Body of pancreas (tissue), 4 donors: ENCODE results near the gene EFS. TPM values are rescaled to one million over a fixed set of nuclear protein-coding genes. Genes with fewer than 3 reads are reported as not detected.
"Not testable (repeated sequence)": the region's sequence is repeated elsewhere in the genome, so short reads cannot be mapped to it uniquely, and the experiment has no call there.

Source experiments
- ATAC-seq: fragments of 150-250 bp; one replicate; pipeline ENCODE4 v1.9.1; 2016
- DNase-seq, 4 donors: peaks; one replicate each; pipeline ENCODE4 v3.0.0-alpha.2; 2019
- H3K27ac ChIP-seq, 4 donors: fragments of 200-600 bp; sonication (generic); 1 replicate in 3 of 4; 2 replicates in 1 of 4; pipeline versions ENCODE4 v1.5.1 to v1.6.1; 2016 to 2019; ENCODE audit warnings: mild to moderate bottlenecking in 1 of 4, mixed read lengths in 1 of 4, moderate library complexity in 1 of 4
- H3K27me3 ChIP-seq, 2 donors: fragments of 200-600 bp; sonication (generic); one replicate each; pipeline ENCODE4 v1.6.0; 2016; ENCODE audit warnings: mild to moderate bottlenecking in 1 of 2
- H3K36me3 ChIP-seq, 2 donors: fragments of 200-600 bp; sonication (generic); replicated peaks in 1 of 2; 2 replicates each; pipeline ENCODE4 v1.5.1; 2016; ENCODE audit warnings: low read depth in 2 of 2; ENCODE audit not compliant: insufficient read depth in 1 of 2
- H3K4me1 ChIP-seq: fragments of 200-600 bp; sonication (generic); one replicate; pipeline ENCODE4 v1.6.0; 2016
- H3K4me3 ChIP-seq, 2 donors: fragments of 200-600 bp; sonication (generic); 1 replicate in 1 of 2; 2 replicates in 1 of 2; pipeline ENCODE4 v1.5.1; 2016 to 2019
- H3K9me3 ChIP-seq, 3 donors: fragments of 200-600 bp; sonication (generic); 1 replicate in 2 of 3; 2 replicates in 1 of 3; pipeline ENCODE4 v1.5.1; 2016
- POLR2A ChIP-seq, 3 donors: fragments of 450-650 bp; IDR thresholded peaks; one replicate each; pipeline ENCODE4 v1.6.1; 2016; ENCODE audit warnings: antibody characterized with exemption in 3 of 3, mild to moderate bottlenecking in 2 of 3
- WGBS, 2 donors: methylation state at CpG; one replicate each; pipeline ENCODE4 v1.1.5; 2017; 5-methylcytosine and 5-hydroxymethylcytosine counted together
- intact Hi-C: fragments of 100-400 bp; cut with DNase I; formaldehyde crosslinking; loops from one replicate; pipeline ENCODE4 v1.15.1; 2023
- total RNA-seq, 2 donors: library from RNA; depleted of rRNA; stranded (reverse); fragments of >200 nt; gene quantifications; one replicate each; pipeline ENCODE4 v1.1.0, GENCODE V29; 2016
- TF ChIP-seq, protein P1 (sequence below), 7 experiments: fragments of 450-650 bp in 4 of 7; fragments of 200-600 bp in 3 of 7; sonication (generic) in 3 of 7; IDR thresholded peaks; one replicate each; pipeline ENCODE4 v1.5.1; 2016 to 2019; ENCODE audit warnings: antibody characterized with exemption in 7 of 7

The EFS gene
- total RNA-seq, 2 donors from 2014 or later = 0.99 to 1.3 TPM

DNA sequence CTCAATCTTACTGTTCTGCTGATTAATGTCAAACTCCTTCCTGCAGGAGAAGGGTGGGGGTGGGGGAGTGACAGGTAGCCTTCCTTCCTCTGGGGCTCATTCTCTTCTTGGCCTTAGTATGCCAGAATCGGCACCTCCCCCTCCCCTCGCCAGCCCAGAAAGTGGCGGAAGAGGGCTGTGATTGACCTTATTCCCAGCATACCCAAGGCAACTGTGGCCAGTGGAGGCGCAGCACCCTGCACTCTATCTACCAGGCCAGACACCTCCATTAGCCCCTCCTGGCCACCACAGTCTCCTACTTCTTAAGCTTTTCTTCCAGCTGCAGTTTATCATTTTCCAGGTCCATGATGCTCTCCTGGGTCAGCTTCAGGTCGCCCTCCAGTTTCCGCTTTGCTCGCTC is 27.6 kb upstream of the EFS start:
- Histone ChIP-seq H3K4me3 (no peak overlapping the region), H3K4me1 (no peaks in the 10 kb centered on the region), H3K36me3 (no peaks in the 10 kb centered on the region), H3K9me3 (no peaks in the 10 kb centered on the region), H3K27ac (no peak overlapping the region), H3K27me3 (no peaks in the 10 kb centered on the region)
- DNase-seq = no peak
- 76 to 78% methylated on average over 7 of the region's 7 CpGs for WGBS, 2 donors
- intact Hi-C loops = no loop called here
- no peak for ATAC-seq
- TF ChIP-seq, protein P1, sequence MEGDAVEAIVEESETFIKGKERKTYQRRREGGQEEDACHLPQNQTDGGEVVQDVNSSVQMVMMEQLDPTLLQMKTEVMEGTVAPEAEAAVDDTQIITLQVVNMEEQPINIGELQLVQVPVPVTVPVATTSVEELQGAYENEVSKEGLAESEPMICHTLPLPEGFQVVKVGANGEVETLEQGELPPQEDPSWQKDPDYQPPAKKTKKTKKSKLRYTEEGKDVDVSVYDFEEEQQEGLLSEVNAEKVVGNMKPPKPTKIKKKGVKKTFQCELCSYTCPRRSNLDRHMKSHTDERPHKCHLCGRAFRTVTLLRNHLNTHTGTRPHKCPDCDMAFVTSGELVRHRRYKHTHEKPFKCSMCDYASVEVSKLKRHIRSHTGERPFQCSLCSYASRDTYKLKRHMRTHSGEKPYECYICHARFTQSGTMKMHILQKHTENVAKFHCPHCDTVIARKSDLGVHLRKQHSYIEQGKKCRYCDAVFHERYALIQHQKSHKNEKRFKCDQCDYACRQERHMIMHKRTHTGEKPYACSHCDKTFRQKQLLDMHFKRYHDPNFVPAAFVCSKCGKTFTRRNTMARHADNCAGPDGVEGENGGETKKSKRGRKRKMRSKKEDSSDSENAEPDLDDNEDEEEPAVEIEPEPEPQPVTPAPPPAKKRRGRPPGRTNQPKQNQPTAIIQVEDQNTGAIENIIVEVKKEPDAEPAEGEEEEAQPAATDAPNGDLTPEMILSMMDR (IDR thresholded peaks at IDR 0.05) = no peak
- TF ChIP-seq POLR2A (IDR thresholded peaks at IDR 0.05) = no peak

DNA sequence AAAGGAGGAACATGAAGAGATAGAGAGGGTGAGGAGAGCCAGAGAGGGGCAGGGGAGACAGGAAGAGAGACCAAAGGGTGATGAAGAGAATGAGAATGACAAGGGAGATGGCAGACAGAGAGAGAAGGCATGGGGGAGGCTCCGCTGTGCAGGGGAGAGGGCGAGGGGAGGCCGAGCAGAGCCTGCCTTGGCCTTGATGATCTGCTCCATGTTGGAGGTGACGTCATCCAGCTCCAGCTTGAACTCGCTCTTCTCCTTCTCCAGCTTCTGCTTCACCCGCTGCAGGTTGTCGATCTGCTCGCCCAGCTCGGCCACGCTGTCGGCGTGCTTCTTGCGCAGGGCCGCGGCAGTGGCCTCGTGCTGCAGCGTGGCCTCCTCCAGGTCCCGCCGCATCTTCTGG is 24.9 kb upstream of the EFS start:
- intact Hi-C loops, H3K27ac ChIP-seq, H3K27me3 ChIP-seq, DNase-seq, H3K4me3 ChIP-seq, H3K9me3 ChIP-seq, H3K36me3 ChIP-seq, ATAC-seq: not testable (repeated sequence)
- 92 to 97% methylated on average over 3 to 5 of the region's 19 CpGs for WGBS, 2 donors
- peaks cover 14% of the 10 kb centered on the region for H3K4me1 ChIP-seq

DNA sequence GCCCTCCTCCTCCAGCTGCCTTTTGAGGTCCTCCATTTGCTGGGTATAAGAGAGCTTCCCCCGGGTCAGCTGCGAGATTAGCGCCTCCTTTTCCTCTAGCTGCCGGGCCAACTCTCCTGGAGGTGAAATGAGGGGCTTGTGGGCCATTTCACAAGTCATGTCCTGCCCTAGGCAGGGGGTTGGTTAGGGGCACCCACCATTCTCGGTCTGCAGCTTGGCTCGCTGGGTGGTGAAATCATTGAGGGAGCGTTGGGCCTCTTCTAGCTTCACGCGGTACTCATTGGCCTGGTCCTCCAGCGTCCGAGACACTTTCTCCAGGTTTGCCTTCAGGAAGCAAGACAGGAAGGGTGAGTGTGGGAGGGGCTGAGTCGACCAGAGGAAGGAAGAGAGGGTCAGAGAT is 24.4 kb upstream of the EFS start:
- H3K27ac ChIP-seq = no peak overlapping the region
- TF ChIP-seq, protein P1 (IDR thresholded peaks at IDR 0.05) = no peak
- no peak for TF ChIP-seq POLR2A (IDR thresholded peaks at IDR 0.05)
- H3K4me3 ChIP-seq = no peak overlapping the region
- DNase-seq = no peak
- 76 to 78% methylated on average over 8 to 12 of the region's 12 CpGs for WGBS, 2 donors
- H3K36me3 ChIP-seq = no peaks in the 10 kb centered on the region
- H3K4me1 ChIP-seq = peaks cover 14% of the 10 kb centered on the region
- H3K9me3 ChIP-seq = no peaks in the 10 kb centered on the region
- intact Hi-C loops = no loop called here
- no peak for ATAC-seq
- H3K27me3 ChIP-seq = no peaks in the 10 kb centered on the region

DNA sequence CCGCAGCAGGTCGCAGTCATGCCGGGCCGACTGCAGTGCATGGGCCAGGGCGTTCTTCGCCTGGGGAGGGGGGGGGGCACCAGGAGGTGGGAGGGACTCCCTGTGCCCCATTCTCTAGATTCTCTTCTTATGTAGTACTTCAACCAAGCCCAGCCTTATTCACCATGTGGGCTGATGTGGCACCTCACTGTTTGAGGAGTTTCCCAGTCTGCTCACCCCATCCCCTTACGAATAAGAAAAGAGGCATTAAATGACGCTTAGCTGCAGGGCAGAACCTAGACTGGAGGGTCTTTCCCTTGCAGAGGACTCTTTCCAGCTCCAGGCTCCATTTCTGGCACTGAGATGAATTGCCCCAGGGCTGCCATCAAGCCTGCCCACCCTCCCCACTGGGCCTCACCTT is 24.0 kb upstream of the EFS start:
- WGBS, 2 donors = 87 to 92% methylated on average over 8 of the region's 8 CpGs

DNA sequence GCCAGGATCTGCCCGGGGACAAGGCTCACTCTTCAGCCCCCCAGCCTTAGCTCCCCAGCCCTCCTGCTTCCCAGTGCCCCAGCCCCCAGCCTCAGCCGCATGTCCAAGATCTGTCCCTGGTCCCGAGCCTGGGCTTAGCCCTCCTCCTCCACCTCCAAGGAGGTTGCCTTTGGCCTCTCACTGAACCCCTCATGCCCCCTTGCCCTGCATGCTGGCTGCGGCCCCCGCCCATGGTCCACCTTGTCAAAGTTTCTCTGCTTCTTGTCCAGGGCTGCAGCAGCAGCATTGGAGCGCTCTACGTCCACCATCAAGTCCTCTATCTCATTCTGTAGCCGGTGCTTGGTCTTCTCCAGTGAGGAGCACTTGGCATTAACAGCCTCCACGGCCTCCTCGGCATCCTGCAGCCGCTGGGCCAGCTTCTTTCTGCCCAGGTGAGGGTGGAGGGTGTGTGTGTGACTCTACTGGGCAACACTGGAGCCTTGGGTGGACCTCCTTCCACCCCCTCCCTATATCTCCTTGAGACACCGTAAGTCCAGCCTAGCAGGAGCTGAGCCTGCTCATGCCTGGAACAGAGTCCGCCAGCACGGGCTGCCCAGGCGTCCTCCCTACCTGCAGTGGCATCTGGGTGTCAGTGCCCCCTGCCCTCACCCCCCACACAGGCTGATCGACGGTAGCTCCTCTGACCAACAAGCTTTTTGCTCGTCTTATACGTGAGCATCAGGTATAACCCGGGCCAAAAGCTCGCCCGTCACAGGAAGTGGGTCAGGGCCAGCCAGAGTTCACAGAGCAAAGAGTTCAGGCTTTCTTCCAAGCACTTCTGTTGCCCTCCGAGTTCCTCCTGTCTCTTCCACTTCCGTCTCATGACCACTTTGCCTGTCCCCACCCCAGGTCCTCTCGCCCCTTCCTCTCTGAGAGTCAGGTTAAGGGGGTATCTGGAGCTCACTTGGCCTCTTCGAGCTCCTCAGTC is 23.2 kb upstream of the EFS start:
- H3K4me1 ChIP-seq = peaks cover 14% of the 10 kb centered on the region
- no peak overlapping the region for H3K27ac ChIP-seq
- no peaks in the 10 kb centered on the region for H3K36me3 ChIP-seq
- no peak for DNase-seq
- no peak overlapping the region for H3K4me3 ChIP-seq
- H3K9me3 ChIP-seq = no peaks in the 10 kb centered on the region
- no peak for ATAC-seq
- no peaks in the 10 kb centered on the region for H3K27me3 ChIP-seq
- TF ChIP-seq POLR2A (IDR thresholded peaks at IDR 0.05) = no peak
- intact Hi-C loops = no loop called here
- 76 to 81% methylated on average over 19 to 26 of the region's 26 CpGs for WGBS, 2 donors

More for the DNA sequence above, 24.0 kb upstream of the EFS start:
- Histone ChIP-seq H3K27ac (no peak overlapping the region), H3K4me1 (peaks cover 14% of the 10 kb centered on the region), H3K9me3 (no peaks in the 10 kb centered on the region), H3K4me3 (no peak overlapping the region), H3K36me3 (no peaks in the 10 kb centered on the region), H3K27me3 (no peaks in the 10 kb centered on the region)
- intact Hi-C loops = no loop called here
- ATAC-seq (no peak), DNase-seq (no peak)
- TF ChIP-seq, protein P1 (IDR thresholded peaks at IDR 0.05) = no peak
